ENCODE measurements around the gene SCN5A.

The SCN5A gene

DNA sequence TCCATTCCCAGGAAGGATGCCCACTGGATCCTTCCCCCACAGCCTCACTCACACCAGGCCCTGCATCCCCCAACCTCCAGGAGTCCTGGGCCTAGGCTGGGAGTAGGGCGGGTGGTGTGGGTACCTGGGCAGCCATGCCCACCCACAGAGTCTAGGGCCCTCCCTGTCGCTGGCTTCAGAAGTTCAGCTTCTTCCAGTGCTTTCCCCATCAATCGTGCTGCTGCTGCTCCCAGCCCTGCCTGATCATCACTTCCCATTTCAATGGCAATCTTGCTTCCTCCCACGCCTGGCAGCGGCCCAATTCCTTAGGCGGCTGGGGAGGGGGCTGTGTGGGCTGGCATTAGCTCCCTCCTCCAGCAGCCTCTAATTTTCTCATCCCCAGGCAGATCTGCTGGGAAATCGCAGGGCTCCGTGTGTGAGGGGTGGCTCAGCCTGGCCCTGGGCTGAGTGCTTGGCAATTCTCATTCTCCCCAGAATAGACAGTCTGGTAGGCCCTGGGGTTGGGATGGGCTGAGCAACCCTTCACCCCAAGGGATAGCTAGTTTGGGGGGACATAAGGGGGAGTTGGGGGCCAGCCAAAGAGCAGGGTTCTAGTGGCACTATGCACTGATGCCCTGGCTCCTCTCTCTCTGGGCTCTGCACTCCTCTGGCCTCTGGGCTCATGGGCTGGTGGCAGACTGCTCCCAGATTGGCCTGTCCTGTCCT, 66.4 kb downstream of the SCN5A start:
- no peaks in the 10 kb centered on the region for H4K20me1 ChIP-seq (ENCODE audit: insufficient read depth, low read length)
- H3K9me3 ChIP-seq (ENCODE audit: insufficient read depth, low read length): no peaks in the 10 kb centered on the region
- H3K4me2 ChIP-seq (ENCODE audit: low read length): no peak overlapping the region
- peaks cover 17% of the 10 kb centered on the region for H3K4me1 ChIP-seq (ENCODE audit: low read length)
- H3K79me2 ChIP-seq (ENCODE audit: low read length): no peaks in the 10 kb centered on the region
- H3K27ac ChIP-seq (ENCODE audit: low read length): no peak overlapping the region
- no peak for TF ChIP-seq EZH2phosphoT487 (IDR thresholded peaks at IDR 0.05; ENCODE audit: low read depth)
- TF ChIP-seq, protein P1, sequence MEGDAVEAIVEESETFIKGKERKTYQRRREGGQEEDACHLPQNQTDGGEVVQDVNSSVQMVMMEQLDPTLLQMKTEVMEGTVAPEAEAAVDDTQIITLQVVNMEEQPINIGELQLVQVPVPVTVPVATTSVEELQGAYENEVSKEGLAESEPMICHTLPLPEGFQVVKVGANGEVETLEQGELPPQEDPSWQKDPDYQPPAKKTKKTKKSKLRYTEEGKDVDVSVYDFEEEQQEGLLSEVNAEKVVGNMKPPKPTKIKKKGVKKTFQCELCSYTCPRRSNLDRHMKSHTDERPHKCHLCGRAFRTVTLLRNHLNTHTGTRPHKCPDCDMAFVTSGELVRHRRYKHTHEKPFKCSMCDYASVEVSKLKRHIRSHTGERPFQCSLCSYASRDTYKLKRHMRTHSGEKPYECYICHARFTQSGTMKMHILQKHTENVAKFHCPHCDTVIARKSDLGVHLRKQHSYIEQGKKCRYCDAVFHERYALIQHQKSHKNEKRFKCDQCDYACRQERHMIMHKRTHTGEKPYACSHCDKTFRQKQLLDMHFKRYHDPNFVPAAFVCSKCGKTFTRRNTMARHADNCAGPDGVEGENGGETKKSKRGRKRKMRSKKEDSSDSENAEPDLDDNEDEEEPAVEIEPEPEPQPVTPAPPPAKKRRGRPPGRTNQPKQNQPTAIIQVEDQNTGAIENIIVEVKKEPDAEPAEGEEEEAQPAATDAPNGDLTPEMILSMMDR (IDR thresholded peaks at IDR 0.05; ENCODE audit: low read depth, low read length): no peak
- no peak overlapping the region for H2AFZ ChIP-seq (ENCODE audit: low read depth, low read length)
- H3K9ac ChIP-seq (ENCODE audit: low read length): no peak overlapping the region
- no peaks in the 10 kb centered on the region for H3K36me3 ChIP-seq (replicated peaks; ENCODE audit: low read depth, low read length)
- no peak overlapping the region for H3K4me3 ChIP-seq (ENCODE audit: low read length)
- H3K27me3 ChIP-seq (ENCODE audit: low read depth, low read length): 0 out of 2 replicates have a peak, but pooled peaks cover 2% of the 10 kb centered on the region

DNA sequence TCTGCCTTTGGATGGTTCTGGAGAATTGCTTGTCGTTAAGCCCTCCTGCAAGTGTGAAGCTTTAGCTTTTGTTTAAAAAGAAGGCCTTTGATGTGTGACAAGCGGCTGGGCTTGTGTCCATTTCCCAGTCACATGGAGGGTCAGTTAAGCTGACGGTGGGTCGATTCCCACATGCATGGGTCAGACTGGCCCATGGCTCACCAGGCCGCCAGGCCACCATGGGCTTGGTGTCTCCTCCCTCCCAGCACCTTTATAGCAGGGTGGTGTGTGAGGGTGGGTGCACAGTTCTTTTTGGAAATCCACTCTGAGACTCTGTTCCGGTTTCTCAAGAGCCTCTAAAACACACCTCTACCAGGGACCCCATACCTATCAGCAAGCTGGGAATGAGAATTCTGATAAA, 67.2 kb downstream of the SCN5A start:
- TF ChIP-seq EZH2phosphoT487 (IDR thresholded peaks at IDR 0.05; ENCODE audit: low read depth): no peak
- TF ChIP-seq, protein P1 (IDR thresholded peaks at IDR 0.05; ENCODE audit: low read depth, low read length): no peak
- H3K27ac ChIP-seq (ENCODE audit: low read length): no peak overlapping the region
- H3K4me1 ChIP-seq (ENCODE audit: low read length): peaks cover 17% of the 10 kb centered on the region
- H3K79me2 ChIP-seq (ENCODE audit: low read length): no peaks in the 10 kb centered on the region
- H2AFZ ChIP-seq (ENCODE audit: low read depth, low read length): no peak overlapping the region
- H3K9me3 ChIP-seq (ENCODE audit: insufficient read depth, low read length): no peaks in the 10 kb centered on the region
- no peaks in the 10 kb centered on the region for H4K20me1 ChIP-seq (ENCODE audit: insufficient read depth, low read length)
- H3K36me3 ChIP-seq (replicated peaks; ENCODE audit: low read depth, low read length): no peaks in the 10 kb centered on the region
- no peak overlapping the region for H3K4me3 ChIP-seq (ENCODE audit: low read length)
- H3K27me3 ChIP-seq (ENCODE audit: low read depth, low read length): 0 out of 2 replicates have a peak, but pooled peaks cover 2% of the 10 kb centered on the region
- no peak overlapping the region for H3K9ac ChIP-seq (ENCODE audit: low read length)
- H3K4me2 ChIP-seq (ENCODE audit: low read length): no peak overlapping the region

DNA sequence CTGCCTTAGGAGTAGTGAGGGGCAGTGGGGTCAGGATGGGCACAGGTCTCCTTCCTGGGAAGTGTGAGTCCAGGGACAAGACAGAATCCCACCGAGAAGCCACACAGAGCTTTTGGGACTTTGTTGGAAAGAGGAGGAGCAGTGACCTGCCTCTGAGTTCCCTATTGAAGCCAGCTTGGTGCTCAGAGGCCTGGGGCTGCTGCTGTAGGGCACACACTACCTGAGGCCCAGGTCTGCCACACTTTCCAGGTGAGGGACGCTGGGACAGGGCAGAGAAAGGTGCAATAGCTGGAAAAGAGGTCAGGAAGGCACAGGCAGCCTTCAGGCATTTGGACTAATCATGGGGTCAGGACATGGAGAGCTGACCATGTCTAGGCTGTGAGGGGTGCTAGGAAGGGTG, 67.7 kb downstream of the SCN5A start:
- Histone ChIP-seq H3K79me2 (ENCODE audit: low read length) (no peaks in the 10 kb centered on the region), H3K27me3 (ENCODE audit: low read depth, low read length) (0 out of 2 replicates have a peak, but pooled peaks cover 2% of the 10 kb centered on the region), H3K4me1 (ENCODE audit: low read length) (peaks cover 17% of the 10 kb centered on the region), H3K9ac (ENCODE audit: low read length) (no peak overlapping the region), H2AFZ (ENCODE audit: low read depth, low read length) (no peak overlapping the region), H3K4me2 (ENCODE audit: low read length) (no peak overlapping the region), H4K20me1 (ENCODE audit: insufficient read depth, low read length) (no peaks in the 10 kb centered on the region), H3K9me3 (ENCODE audit: insufficient read depth, low read length) (no peaks in the 10 kb centered on the region), H3K4me3 (ENCODE audit: low read length) (no peak overlapping the region), H3K36me3 (replicated peaks; ENCODE audit: low read depth, low read length) (no peaks in the 10 kb centered on the region), H3K27ac (ENCODE audit: low read length) (no peak overlapping the region)
- no peak for TF ChIP-seq EZH2phosphoT487 (IDR thresholded peaks at IDR 0.05; ENCODE audit: low read depth)
- TF ChIP-seq, protein P1 (IDR thresholded peaks at IDR 0.05; ENCODE audit: low read depth, low read length): no peak

DNA sequence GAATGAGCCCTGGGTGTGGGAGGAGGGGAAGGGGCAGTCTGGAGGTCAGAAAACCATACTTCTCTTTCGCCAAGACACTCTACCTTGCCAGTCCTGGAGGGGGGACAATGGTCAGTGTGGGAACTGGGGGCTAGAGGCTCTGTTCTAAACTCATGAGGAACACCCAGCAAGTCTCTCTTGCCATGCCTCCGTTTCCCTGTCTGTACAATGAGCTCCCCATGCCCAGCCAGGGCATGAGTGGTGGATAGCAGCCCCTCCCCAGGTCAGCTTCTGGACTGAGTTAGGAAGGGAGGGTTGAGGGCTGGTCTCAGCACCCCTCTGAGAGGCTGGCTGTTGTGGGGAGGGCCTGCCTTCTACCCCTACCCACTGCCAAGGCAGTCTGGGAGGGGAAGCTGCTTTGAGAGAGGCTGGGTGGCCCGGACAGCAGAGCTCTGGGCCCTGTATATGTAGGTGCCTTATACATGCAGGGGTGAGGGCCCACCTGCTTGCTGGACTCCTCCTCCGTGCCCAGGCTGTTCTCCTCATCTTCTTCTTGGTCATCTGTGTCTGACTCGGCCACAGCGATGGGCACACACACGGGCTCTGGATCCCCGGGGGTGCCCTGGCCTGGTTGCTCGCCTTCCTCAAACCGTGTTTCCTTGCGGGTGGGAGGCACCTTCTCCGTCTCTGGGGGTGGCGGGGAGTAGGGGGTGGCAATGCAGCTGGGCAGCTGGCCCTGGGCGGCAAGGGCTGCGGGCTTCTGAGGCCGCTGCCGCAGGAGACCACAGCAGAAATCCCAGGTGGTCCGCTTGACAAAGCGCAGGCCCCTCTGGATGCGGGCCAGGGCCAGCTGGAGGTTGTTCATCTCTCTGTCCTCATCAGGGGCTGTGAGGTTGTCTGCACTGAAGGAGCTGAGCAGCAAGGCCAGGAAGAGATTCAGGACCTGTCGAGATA, 68.8 kb downstream of the SCN5A start:
- Histone ChIP-seq H3K4me1 (ENCODE audit: low read length) (peaks cover 17% of the 10 kb centered on the region), H3K27ac (ENCODE audit: low read length) (no peak overlapping the region), H3K4me2 (ENCODE audit: low read length) (peak overlapping the region; percentile 29), H3K79me2 (ENCODE audit: low read length) (no peaks in the 10 kb centered on the region), H4K20me1 (ENCODE audit: insufficient read depth, low read length) (no peaks in the 10 kb centered on the region), H2AFZ (ENCODE audit: low read depth, low read length) (no peak overlapping the region; the same call in 1 of the 2 replicates), H3K27me3 (ENCODE audit: low read depth, low read length) (0 out of 2 replicates have a peak, but pooled peaks cover 2% of the 10 kb centered on the region), H3K9me3 (ENCODE audit: insufficient read depth, low read length) (no peaks in the 10 kb centered on the region), H3K36me3 (replicated peaks; ENCODE audit: low read depth, low read length) (no peaks in the 10 kb centered on the region), H3K4me3 (ENCODE audit: low read length) (no peak overlapping the region), H3K9ac (ENCODE audit: low read length) (no peak overlapping the region)
- TF ChIP-seq, protein P1 (IDR thresholded peaks at IDR 0.05; ENCODE audit: low read depth, low read length): no peak
- no peak for TF ChIP-seq EZH2phosphoT487 (IDR thresholded peaks at IDR 0.05; ENCODE audit: low read depth)

All from OCI-LY3 (cell line).